Epithelial cell of alveolus of lung (primary cell): ENCODE data around the gene GNLY. TPM values are rescaled to one million over a fixed set of nuclear protein-coding genes. Genes with fewer than 3 reads are reported as not detected.

Experiments used
- total RNA-seq: library from RNA; depleted of rRNA; stranded (reverse); fragments of >200 nt; gene quantifications from 2 replicates; pipeline ENCODE4 v1.2.1, GENCODE V29; 2015

The GNLY gene
- 0.24 TPM in 1 of 2 replicates, not detected in the other for total RNA-seq

DNA sequence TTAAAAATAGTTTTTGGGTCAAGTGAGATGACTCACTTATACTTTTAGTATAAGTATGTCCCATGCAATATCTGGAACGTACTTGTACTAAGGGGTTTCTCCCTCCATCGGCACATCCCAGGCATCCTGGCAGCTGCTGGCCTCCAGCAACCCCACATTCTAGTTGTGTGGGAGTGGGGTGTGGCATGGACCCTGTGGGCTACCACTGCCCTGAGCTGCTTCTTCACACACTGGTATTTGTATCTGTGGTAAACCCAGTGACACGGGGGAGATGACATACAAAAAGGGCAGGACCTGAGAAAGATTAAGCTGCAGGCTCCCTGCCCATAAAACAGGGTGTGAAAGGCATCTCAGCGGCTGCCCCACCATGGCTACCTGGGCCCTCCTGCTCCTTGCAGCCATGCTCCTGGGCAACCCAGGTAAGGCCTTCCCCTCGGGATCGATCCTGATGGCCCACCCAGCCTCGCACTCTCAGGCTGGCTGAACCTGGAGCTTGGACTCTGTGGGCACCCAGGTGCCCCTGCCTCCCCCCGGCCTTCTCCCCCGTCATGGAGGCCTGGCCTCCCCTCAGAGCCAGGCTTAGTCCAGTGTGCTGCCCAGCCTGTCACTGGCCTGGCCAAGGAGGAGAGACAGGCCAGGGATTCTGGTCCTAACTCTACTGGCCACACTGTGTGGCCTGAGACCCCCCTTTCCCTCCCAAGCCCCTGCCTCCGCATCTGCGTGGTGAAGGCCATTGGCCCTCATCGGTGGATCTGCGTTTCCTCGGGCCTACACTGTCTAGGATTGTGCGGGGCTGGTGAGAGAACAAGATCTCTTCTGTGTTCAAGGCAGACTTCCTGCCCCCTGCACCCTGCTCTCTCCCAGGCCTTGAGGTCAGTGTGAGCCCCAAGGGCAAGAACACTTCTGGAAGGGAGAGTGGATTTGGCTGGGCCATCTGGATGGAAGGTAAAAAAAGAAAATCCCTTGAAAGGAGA is at the start of gene GNLY:
Gene GNLY, plus strand, starts transcription at position 307 of the 974 bp plus-strand sequence. Its CDS starts 61 bp downstream, at position 368.

DNA sequence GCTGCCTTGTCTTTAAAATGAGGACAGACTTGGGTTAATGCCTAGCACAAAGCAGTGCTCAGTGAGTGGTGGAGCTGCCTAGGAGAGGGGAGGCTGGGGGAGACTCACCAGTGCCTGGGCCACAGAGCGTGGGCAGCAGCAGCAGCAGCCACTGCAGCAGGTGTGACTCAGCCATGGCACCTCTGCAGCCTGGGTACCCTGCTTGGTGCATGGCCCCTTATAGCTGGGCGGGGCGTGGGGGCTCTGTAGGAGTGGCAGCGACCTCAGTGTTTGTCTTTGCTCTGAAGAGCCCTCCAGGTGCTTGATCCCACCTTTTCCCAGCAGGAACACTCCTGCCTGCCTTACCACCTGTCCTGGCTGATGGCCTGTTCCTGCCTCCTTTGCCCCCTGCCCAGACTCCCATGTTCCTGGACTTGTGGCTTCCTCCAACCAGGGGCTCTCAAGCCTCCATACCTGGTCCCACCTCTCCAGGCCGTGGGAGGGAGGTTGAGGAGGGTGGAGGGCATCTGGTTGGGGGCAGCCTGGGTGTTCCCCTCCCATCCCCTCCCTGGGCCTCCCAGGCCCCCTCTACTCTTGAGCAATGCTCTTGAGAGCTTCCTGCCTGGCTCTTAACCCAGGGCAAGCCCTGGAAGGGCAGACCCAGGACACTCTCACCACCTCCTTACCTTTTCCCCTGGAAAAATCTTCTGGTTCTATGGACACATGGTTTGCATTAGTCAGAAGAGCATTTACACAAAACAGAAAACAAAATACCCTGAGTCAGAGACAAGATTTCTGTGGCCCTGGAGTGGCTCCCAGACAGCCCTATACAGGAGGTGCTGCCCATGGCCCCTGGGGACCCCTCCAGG is 25.9 kb upstream of the GNLY start, which contains the start of gene SFTPB:
Gene SFTPB, minus strand, starts transcription at position 191 of the 848 bp plus-strand sequence. Its CDS starts 16 bp downstream, at position 175.

Other genes with a start within 250 kb of the GNLY start
- gene MAT2A, start 155.2 kb upstream of the GNLY start, total RNA-seq: 46.6 and 56.6 TPM in 2 replicates
- 27.1 and 59.7 TPM in 2 replicates for gene GGCX, start 132.9 kb upstream of the GNLY start, total RNA-seq
- gene VAMP8, start 116.8 kb upstream of the GNLY start, total RNA-seq: 3.2 and 13.1 TPM in 2 replicates
- 63.6 and 76.9 TPM in 2 replicates for gene VAMP5, start 109.9 kb upstream of the GNLY start, total RNA-seq
- gene RNF181, start 98.6 kb upstream of the GNLY start, total RNA-seq: 212 and 244 TPM in 2 replicates
- 7.9 and 15.1 TPM in 2 replicates for gene TMEM150A, start 91.7 kb upstream of the GNLY start, total RNA-seq
- gene C2orf68, start 82.3 kb upstream of the GNLY start, total RNA-seq: 14.6 and 16.2 TPM in 2 replicates
- gene USP39, start 78.2 kb upstream of the GNLY start, total RNA-seq: 49.3 and 68.1 TPM in 2 replicates
- gene SFTPB, start 26.2 kb upstream of the GNLY start, total RNA-seq: 1.9 TPM in 1 of 2 replicates, not detected in the other
- gene ATOH8, start 59.6 kb downstream of the GNLY start, total RNA-seq: 5.3 and 63.2 TPM in 2 replicates
- gene ST3GAL5, start 194.6 kb downstream of the GNLY start, total RNA-seq: 7.8 and 16.6 TPM in 2 replicates